Transverse colon (tissue), 4 donors: ENCODE results near the gene CCDC85C. TPM values are rescaled to one million over a fixed set of nuclear protein-coding genes. Genes with fewer than 3 reads are reported as not detected.

Experiments
- DNase-seq: peaks from one replicate; pipeline ENCODE4 v3.0.0-alpha.2; 2019
- H3K27ac ChIP-seq, 4 donors: fragments of 200-600 bp; sonication (generic); 2 replicates each; pipeline ENCODE4 v1.5.1; 2016 to 2018; ENCODE audit warnings: inconsistent platforms in 4 of 4
- H3K27me3 ChIP-seq: fragments of 200-600 bp; sonication (generic); 2 replicates; pipeline ENCODE4 v1.5.1; 2017; ENCODE audit warnings: inconsistent platforms
- H3K36me3 ChIP-seq, 4 donors: fragments of 200-600 bp; sonication (generic); 2 replicates each; pipeline ENCODE4 v1.5.1; 2017 to 2019; ENCODE audit warnings: inconsistent platforms in 4 of 4
- H3K4me1 ChIP-seq, 4 donors: fragments of 200-600 bp; sonication (generic); 2 replicates each; pipeline ENCODE4 v1.5.1; 2017 to 2020; ENCODE audit warnings: inconsistent platforms in 4 of 4
- H3K4me3 ChIP-seq, 4 donors: fragments of 200-600 bp; sonication (generic); 1 replicate in 1 of 4; 2 replicates in 3 of 4; pipeline versions ENCODE4 v1.5.1 to v1.6.1; 2017 to 2019; ENCODE audit warnings: inconsistent platforms in 4 of 4
- H3K9me3 ChIP-seq, 2 donors: fragments of 200-600 bp; sonication (generic); 2 replicates each; pipeline ENCODE4 v1.5.1; 2017 to 2019; ENCODE audit warnings: inconsistent platforms in 2 of 2
- CTCF ChIP-seq, 5 experiments: fragments of 200-600 bp in 3 of 5; fragments of 450-650 bp in 2 of 5; sonication (generic) in 3 of 5; IDR thresholded peaks; 1 replicate in 2 of 5; 2 replicates in 3 of 5; pipeline ENCODE4 v1.5.1; 2016 to 2017; ENCODE audit warnings: antibody characterized with exemption in 5 of 5, inconsistent platforms in 3 of 5, mild to moderate bottlenecking in 2 of 5, moderate library complexity in 1 of 5
- EP300 ChIP-seq: sonication (generic); formaldehyde crosslinking; IDR thresholded peaks from one replicate; pipeline ENCODE4 v1.6.1; 2017; ENCODE audit warnings: antibody characterized with exemption, low read depth
- POLR2A ChIP-seq: fragments of 450-650 bp; IDR thresholded peaks from one replicate; pipeline ENCODE4 v1.6.1; 2016; ENCODE audit warnings: antibody characterized with exemption, mild to moderate bottlenecking, moderate library complexity
- POLR2AphosphoS5 ChIP-seq, 3 donors: sonication (generic); formaldehyde crosslinking; IDR thresholded peaks; one replicate each; pipeline ENCODE4 v1.6.1; 2016; ENCODE audit warnings: antibody characterized with exemption in 3 of 3
- WGBS, 2 donors: methylation state at CpG; one replicate each; pipeline ENCODE4 v1.1.5; 2018; ENCODE audit warnings: low coverage in 1 of 2; 5-methylcytosine and 5-hydroxymethylcytosine counted together
- in situ Hi-C, 4 donors: fragments of 200-750 bp; cut with MboI; loops; one replicate each; pipeline versions ENCODE4 v1.15.0 to v1.15.1; 2017; ENCODE audit warnings: low sequenced_read_pairs in 3 of 4, low pct_ligation_motif_present in 1 of 4, low pct_unique_long_range_greater_than_20kb in 1 of 4
- intact Hi-C: fragments of 100-400 bp; cut with DNase I; formaldehyde crosslinking; loops from one replicate; pipeline ENCODE4 v1.15.1; 2023; ENCODE audit warnings: low total_unique reads
- total RNA-seq, 4 donors: library from RNA; depleted of rRNA; stranded (reverse); fragments of >200 nt; gene quantifications; one replicate each; pipeline ENCODE4 v1.1.0, GENCODE V29; 2016

CCDC85C gene
- total RNA-seq, 4 donors from 2014 or later, result 19.3 to 55.4 (median 45.7) TPM

- no peaks in the 10 kb centered on the region for H3K36me3 ChIP-seq
- in situ Hi-C loops (no loop called here), intact Hi-C loops (loop anchor here (1.0 kb wide), 1 partner anchor 42 kb away; no protein-coding TSS in a partner anchor)
- H3K27me3 ChIP-seq, result no peaks in the 10 kb centered on the region
- WGBS, 2 donors, result 88 to 90% methylated on average over 4 to 13 of the region's 13 CpGs
- peaks cover 32 to 59% (median 52%) of the 10 kb centered on the region in 4 donors for H3K4me1 ChIP-seq
- no peak overlapping the region for H3K4me3 ChIP-seq
- H3K9me3 ChIP-seq, result no peaks in the 10 kb centered on the region
- no peak for DNase-seq
- peak overlapping the region; percentile 67 to 86 (median 82) for H3K27ac ChIP-seq
- TF ChIP-seq POLR2A, result no peak
- no peak for TF ChIP-seq EP300
- no peak for TF ChIP-seq POLR2AphosphoS5 (IDR thresholded peaks at IDR 0.05)
- TF ChIP-seq CTCF (IDR thresholded peaks at IDR 0.05), result no peak
These were observed 43.6 kb downstream of the CCDC85C start for GRCh38 chr14:99560403-99560802.

GRCh38 chr14:99559286-99559990 is 44.6 kb downstream of the CCDC85C start:
- in situ Hi-C loops, result no loop called here
- Histone ChIP-seq H3K9me3 (no peaks in the 10 kb centered on the region), H3K27ac (peak overlapping the region; percentile 67 to 86 (median 82))

GRCh38 chr14:99556134-99556791 is 47.7 kb downstream of the CCDC85C start:
- WGBS, 2 donors, result 89 to 90% methylated on average over 6 to 10 of the region's 10 CpGs
- intact Hi-C loops, result no loop called here
- Histone ChIP-seq H3K27ac (peak overlapping the region; percentile 0 to 82 (median 70)), H3K36me3 (no peaks in the 10 kb centered on the region), H3K4me1 (peaks cover 48 to 53% (median 51%) of the 10 kb centered on the region in 4 donors), H3K9me3 (no peaks in the 10 kb centered on the region), H3K4me3 (no peak overlapping the region), H3K27me3 (no peaks in the 10 kb centered on the region)
- DNase-seq, result no peak
- TF ChIP-seq POLR2AphosphoS5 (IDR thresholded peaks at IDR 0.05) (no peak), CTCF (IDR thresholded peaks at IDR 0.05) (no peak), EP300 (no peak), POLR2A (no peak)
- in situ Hi-C loops, result no loop called here

More at GRCh38 chr14:99559286-99559990, 44.6 kb downstream of the CCDC85C start:
- Histone ChIP-seq H3K4me1 (peaks cover 40 to 59% (median 52%) of the 10 kb centered on the region in 4 donors), H3K4me3 (no peak overlapping the region), H3K27me3 (no peaks in the 10 kb centered on the region), H3K36me3 (no peaks in the 10 kb centered on the region)
- TF ChIP-seq POLR2AphosphoS5 (IDR thresholded peaks at IDR 0.05) (no peak), CTCF (IDR thresholded peaks at IDR 0.05) (no peak)
- DNase-seq, result no peak
- 69 to 80% methylated on average over 6 to 16 of the region's 16 CpGs for WGBS, 2 donors
- intact Hi-C loops, result no loop called here

- TF ChIP-seq POLR2A (no peak), EP300 (peak; percentile 11), POLR2AphosphoS5 (IDR thresholded peaks at IDR 0.05) (peak; percentile 34 to 56 (median 55)), CTCF (IDR thresholded peaks at IDR 0.05) (no peak)
These were observed 49.1 kb downstream of the CCDC85C start for GRCh38 chr14:99554757-99555531.

More at GRCh38 chr14:99554757-99555531, 49.1 kb downstream of the CCDC85C start:
- in situ Hi-C loops, result no loop called here
- H3K36me3 ChIP-seq, result no peaks in the 10 kb centered on the region
- no peak overlapping the region for H3K4me3 ChIP-seq
- H3K27me3 ChIP-seq, result no peaks in the 10 kb centered on the region
- no peaks in the 10 kb centered on the region for H3K9me3 ChIP-seq
- 32% methylated on average over 9 of the region's 9 CpGs; no CpG with 5 or more reads in 1 of the 2 donors for WGBS, 2 donors
- peaks cover 41 to 47% (median 42%) of the 10 kb centered on the region in 4 donors for H3K4me1 ChIP-seq
- peak overlapping the region; percentile 65 to 82 (median 74) for H3K27ac ChIP-seq
- DNase-seq, result peak; percentile 66
- intact Hi-C loops, result no loop called here
